ENCODE measurements around the gene CEMP1.
"Not testable (repeated sequence)": the region's sequence is repeated elsewhere in the genome, so short reads cannot be mapped to it uniquely, and the experiment has no call there.

Gene CEMP1

GRCh38 chr16:2531371-2531695 is at the start of gene CEMP1:
Gene CEMP1, minus strand, starts transcription at chr16:2531408. Its CDS starts 335 bp downstream, at chr16:2531073.
- H3K4me3 ChIP-seq (ENCODE audit: low read length), result peak within 1 kb of the TSS; percentile 76
- TF ChIP-seq, protein P1, sequence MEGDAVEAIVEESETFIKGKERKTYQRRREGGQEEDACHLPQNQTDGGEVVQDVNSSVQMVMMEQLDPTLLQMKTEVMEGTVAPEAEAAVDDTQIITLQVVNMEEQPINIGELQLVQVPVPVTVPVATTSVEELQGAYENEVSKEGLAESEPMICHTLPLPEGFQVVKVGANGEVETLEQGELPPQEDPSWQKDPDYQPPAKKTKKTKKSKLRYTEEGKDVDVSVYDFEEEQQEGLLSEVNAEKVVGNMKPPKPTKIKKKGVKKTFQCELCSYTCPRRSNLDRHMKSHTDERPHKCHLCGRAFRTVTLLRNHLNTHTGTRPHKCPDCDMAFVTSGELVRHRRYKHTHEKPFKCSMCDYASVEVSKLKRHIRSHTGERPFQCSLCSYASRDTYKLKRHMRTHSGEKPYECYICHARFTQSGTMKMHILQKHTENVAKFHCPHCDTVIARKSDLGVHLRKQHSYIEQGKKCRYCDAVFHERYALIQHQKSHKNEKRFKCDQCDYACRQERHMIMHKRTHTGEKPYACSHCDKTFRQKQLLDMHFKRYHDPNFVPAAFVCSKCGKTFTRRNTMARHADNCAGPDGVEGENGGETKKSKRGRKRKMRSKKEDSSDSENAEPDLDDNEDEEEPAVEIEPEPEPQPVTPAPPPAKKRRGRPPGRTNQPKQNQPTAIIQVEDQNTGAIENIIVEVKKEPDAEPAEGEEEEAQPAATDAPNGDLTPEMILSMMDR (IDR thresholded peaks at IDR 0.05; ENCODE audit: low read depth, low read length, poor library complexity, severe bottlenecking), result no peak
- TF ChIP-seq EZH2phosphoT487 (IDR thresholded peaks at IDR 0.05; ENCODE audit: borderline replicate concordance, low read length), result no peak
- peaks cover 6% of the 10 kb centered on the region for H3F3A ChIP-seq (ENCODE audit: control insufficient read depth, insufficient read depth)
- H3K9me2 ChIP-seq (replicated peaks; ENCODE audit: control insufficient read depth, low read length), result no peaks in the 10 kb centered on the region
- H3K27me3 ChIP-seq (ENCODE audit: control insufficient read depth, low read length), result no peaks in the 10 kb centered on the region
- H4K20me1 ChIP-seq (ENCODE audit: control insufficient read depth, insufficient read depth, low read depth, low read length), result no peaks in the 10 kb centered on the region
- H3K9me3 ChIP-seq (ENCODE audit: control insufficient read depth, insufficient read depth, low read length), result no peaks in the 10 kb centered on the region
- peaks cover 21% of the 10 kb centered on the region for H3K36me3 ChIP-seq (ENCODE audit: control insufficient read depth, low read length)
- H3K4me1 ChIP-seq (ENCODE audit: control insufficient read depth, low read length), result peaks cover 20% of the 10 kb centered on the region
- H3K4me2 ChIP-seq (ENCODE audit: low read length), result peak within 1 kb of the TSS; percentile 86
- H3K79me2 ChIP-seq (ENCODE audit: control insufficient read depth, low read length), result no peaks in the 10 kb centered on the region
- peak within 1 kb of the TSS; percentile 77 for H3K27ac ChIP-seq (ENCODE audit: low read depth, low read length)

- not testable (repeated sequence) for H3F3A ChIP-seq (ENCODE audit: control insufficient read depth, insufficient read depth); H3K4me2 ChIP-seq (ENCODE audit: low read length); H3K27ac ChIP-seq (ENCODE audit: low read depth, low read length); H3K9me3 ChIP-seq (ENCODE audit: control insufficient read depth, insufficient read depth, low read length); H3K4me3 ChIP-seq (ENCODE audit: low read length); H3K79me2 ChIP-seq (ENCODE audit: control insufficient read depth, low read length); H3K4me1 ChIP-seq (ENCODE audit: control insufficient read depth, low read length); H3K36me3 ChIP-seq (ENCODE audit: control insufficient read depth, low read length); H3K27me3 ChIP-seq (ENCODE audit: control insufficient read depth, low read length); H4K20me1 ChIP-seq (ENCODE audit: control insufficient read depth, insufficient read depth, low read depth, low read length); H3K9me2 ChIP-seq (replicated peaks; ENCODE audit: control insufficient read depth, low read length)
Measured at GRCh38 chr16:2580818-2581217, 49.6 kb upstream of the CEMP1 start.

- H3K79me2 ChIP-seq (ENCODE audit: control insufficient read depth, low read length); H3K27ac ChIP-seq (ENCODE audit: low read depth, low read length); H3K9me2 ChIP-seq (replicated peaks; ENCODE audit: control insufficient read depth, low read length): not testable (repeated sequence)
Measured at GRCh38 chr16:2580143-2580542, 48.9 kb upstream of the CEMP1 start.

GRCh38 chr16:2578905-2579304 is 47.7 kb upstream of the CEMP1 start:
- not testable (repeated sequence) for H3K4me2 ChIP-seq (ENCODE audit: low read length); H3K79me2 ChIP-seq (ENCODE audit: control insufficient read depth, low read length); H3K4me1 ChIP-seq (ENCODE audit: control insufficient read depth, low read length); H3K4me3 ChIP-seq (ENCODE audit: low read length); H3K36me3 ChIP-seq (ENCODE audit: control insufficient read depth, low read length); H4K20me1 ChIP-seq (ENCODE audit: control insufficient read depth, insufficient read depth, low read depth, low read length); H3K27me3 ChIP-seq (ENCODE audit: control insufficient read depth, low read length); H3K9me3 ChIP-seq (ENCODE audit: control insufficient read depth, insufficient read depth, low read length); H3F3A ChIP-seq (ENCODE audit: control insufficient read depth, insufficient read depth); H3K27ac ChIP-seq (ENCODE audit: low read depth, low read length); H3K9me2 ChIP-seq (replicated peaks; ENCODE audit: control insufficient read depth, low read length)

More at GRCh38 chr16:2580143-2580542, 48.9 kb upstream of the CEMP1 start:
- not testable (repeated sequence) for H3F3A ChIP-seq (ENCODE audit: control insufficient read depth, insufficient read depth); H3K4me1 ChIP-seq (ENCODE audit: control insufficient read depth, low read length); H3K36me3 ChIP-seq (ENCODE audit: control insufficient read depth, low read length); H3K9me3 ChIP-seq (ENCODE audit: control insufficient read depth, insufficient read depth, low read length); H3K4me3 ChIP-seq (ENCODE audit: low read length); H3K4me2 ChIP-seq (ENCODE audit: low read length); H4K20me1 ChIP-seq (ENCODE audit: control insufficient read depth, insufficient read depth, low read depth, low read length); H3K27me3 ChIP-seq (ENCODE audit: control insufficient read depth, low read length)

- not testable (repeated sequence) for H3K4me3 ChIP-seq (ENCODE audit: low read length); H3K36me3 ChIP-seq (ENCODE audit: control insufficient read depth, low read length); H3K27me3 ChIP-seq (ENCODE audit: control insufficient read depth, low read length); H3K27ac ChIP-seq (ENCODE audit: low read depth, low read length); H4K20me1 ChIP-seq (ENCODE audit: control insufficient read depth, insufficient read depth, low read depth, low read length); H3F3A ChIP-seq (ENCODE audit: control insufficient read depth, insufficient read depth); H3K79me2 ChIP-seq (ENCODE audit: control insufficient read depth, low read length); H3K9me3 ChIP-seq (ENCODE audit: control insufficient read depth, insufficient read depth, low read length); H3K4me2 ChIP-seq (ENCODE audit: low read length); H3K4me1 ChIP-seq (ENCODE audit: control insufficient read depth, low read length); H3K9me2 ChIP-seq (replicated peaks; ENCODE audit: control insufficient read depth, low read length)
Measured at GRCh38 chr16:2577044-2577443, 45.8 kb upstream of the CEMP1 start.

GRCh38 chr16:2575839-2576238 is 44.6 kb upstream of the CEMP1 start:
- H4K20me1 ChIP-seq (ENCODE audit: control insufficient read depth, insufficient read depth, low read depth, low read length); H3K9me2 ChIP-seq (replicated peaks; ENCODE audit: control insufficient read depth, low read length); H3K9me3 ChIP-seq (ENCODE audit: control insufficient read depth, insufficient read depth, low read length); H3K79me2 ChIP-seq (ENCODE audit: control insufficient read depth, low read length); H3F3A ChIP-seq (ENCODE audit: control insufficient read depth, insufficient read depth); H3K27ac ChIP-seq (ENCODE audit: low read depth, low read length); H3K4me3 ChIP-seq (ENCODE audit: low read length); H3K27me3 ChIP-seq (ENCODE audit: control insufficient read depth, low read length); H3K4me1 ChIP-seq (ENCODE audit: control insufficient read depth, low read length); H3K4me2 ChIP-seq (ENCODE audit: low read length); H3K36me3 ChIP-seq (ENCODE audit: control insufficient read depth, low read length): not testable (repeated sequence)

DNA sequence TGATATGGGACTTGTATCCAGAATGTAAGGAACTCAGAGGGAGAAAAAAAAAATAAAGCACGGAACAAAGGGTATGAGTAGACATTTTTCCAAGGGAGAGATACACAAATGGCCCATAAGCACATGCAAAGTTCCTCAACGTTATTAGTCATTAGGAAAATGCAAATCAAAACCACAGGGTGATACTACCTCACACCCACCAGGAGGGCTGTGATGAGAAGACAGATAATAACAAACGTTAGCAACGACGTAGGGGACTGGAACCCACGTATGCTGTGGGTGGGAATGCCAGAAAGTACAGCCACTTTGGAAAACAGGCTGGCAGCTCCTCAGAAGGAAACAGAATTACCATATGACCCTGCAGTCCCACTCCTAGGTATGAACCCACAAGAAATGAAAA is 41.5 kb upstream of the CEMP1 start:
- H3K4me3 ChIP-seq (ENCODE audit: low read length); H3K4me1 ChIP-seq (ENCODE audit: control insufficient read depth, low read length); H3K79me2 ChIP-seq (ENCODE audit: control insufficient read depth, low read length); H3K4me2 ChIP-seq (ENCODE audit: low read length); H3F3A ChIP-seq (ENCODE audit: control insufficient read depth, insufficient read depth); H3K36me3 ChIP-seq (ENCODE audit: control insufficient read depth, low read length); H3K27ac ChIP-seq (ENCODE audit: low read depth, low read length); H3K9me2 ChIP-seq (replicated peaks; ENCODE audit: control insufficient read depth, low read length); H3K27me3 ChIP-seq (ENCODE audit: control insufficient read depth, low read length); H3K9me3 ChIP-seq (ENCODE audit: control insufficient read depth, insufficient read depth, low read length); H4K20me1 ChIP-seq (ENCODE audit: control insufficient read depth, insufficient read depth, low read depth, low read length): not testable (repeated sequence)

DNA sequence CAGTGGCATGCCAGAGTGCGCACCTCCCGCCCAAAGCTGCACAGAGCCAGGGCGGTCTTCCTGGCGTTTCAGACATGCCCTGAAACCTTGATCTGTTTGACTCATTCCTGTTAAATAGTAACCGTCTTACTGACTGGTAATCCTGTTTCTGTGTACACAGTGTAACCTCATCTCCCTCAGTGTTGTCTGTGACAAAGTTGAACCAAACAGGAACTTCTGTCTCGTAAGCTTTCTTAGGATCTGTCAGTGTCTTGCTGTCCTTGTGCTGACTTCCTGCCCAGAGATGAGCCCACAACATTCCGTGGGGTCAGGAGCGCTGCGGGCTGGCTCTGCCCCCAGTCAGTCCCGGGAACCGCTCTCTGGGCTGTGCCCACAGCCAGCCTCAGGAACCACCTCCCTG is 37.4 kb upstream of the CEMP1 start:
- H3K79me2 ChIP-seq (ENCODE audit: control insufficient read depth, low read length); H4K20me1 ChIP-seq (ENCODE audit: control insufficient read depth, insufficient read depth, low read depth, low read length); H3K27me3 ChIP-seq (ENCODE audit: control insufficient read depth, low read length); H3K9me3 ChIP-seq (ENCODE audit: control insufficient read depth, insufficient read depth, low read length); H3K9me2 ChIP-seq (replicated peaks; ENCODE audit: control insufficient read depth, low read length); H3F3A ChIP-seq (ENCODE audit: control insufficient read depth, insufficient read depth); H3K27ac ChIP-seq (ENCODE audit: low read depth, low read length); H3K36me3 ChIP-seq (ENCODE audit: control insufficient read depth, low read length); H3K4me2 ChIP-seq (ENCODE audit: low read length); H3K4me3 ChIP-seq (ENCODE audit: low read length); H3K4me1 ChIP-seq (ENCODE audit: control insufficient read depth, low read length): not testable (repeated sequence)
